WTC11 (cell line): Measurements from ENCODE around the gene MIA3. TPM values are rescaled to one million over a fixed set of nuclear protein-coding genes. Genes with fewer than 3 reads are reported as not detected.

Experiments
- ATAC-seq: fragments of 200-7000 bp; cut with Tn5 transposase; 2 replicates; pipeline ENCODE4 v1.10.0; 2021; ENCODE audit warnings: mild to moderate bottlenecking, moderate library complexity
- CTCF ChIA-PET: fragments of 300-600 bp; sonication (Branson Sonifier 250); formaldehyde crosslinking; loops from one replicate; lab custom pipeline; 2021; ENCODE audit warnings: antibody characterized with exemption; lab: Charles Lee
- POLR2A ChIA-PET: fragments of 350-600 bp; sonication (Branson Sonifier 250); formaldehyde crosslinking; loops from one replicate; lab custom pipeline; 2021; ENCODE audit warnings: antibody characterized with exemption; lab: Charles Lee
- DNase-seq: peaks from one replicate; pipeline ENCODE4 v3.0.0; 2021; ENCODE audit warnings: low spot score
- H3K27ac Mint-ChIP-seq: 2 replicates; pipeline ENCODE4 v1.8.0; 2021; ENCODE audit warnings: mixed read lengths
- H3K27me3 Mint-ChIP-seq: 2 replicates; pipeline ENCODE4 v1.8.0; 2021; ENCODE audit warnings: low read depth, mild to moderate bottlenecking, moderate library complexity, mixed read lengths
- H3K36me3 Mint-ChIP-seq: 2 replicates; pipeline ENCODE4 v1.8.0; 2021; ENCODE audit warnings: mixed read lengths
- H3K4me1 Mint-ChIP-seq: 2 replicates; pipeline ENCODE4 v1.8.0; 2022; ENCODE audit warnings: mixed read lengths
- H3K4me3 Mint-ChIP-seq: 2 replicates; pipeline ENCODE4 v1.8.0; 2021; ENCODE audit warnings: mild to moderate bottlenecking, moderate library complexity, mixed read lengths
- H3K9me3 Mint-ChIP-seq: 2 replicates; pipeline ENCODE4 v1.8.0; 2021; ENCODE audit warnings: mixed read lengths
- ATF3 ChIP-seq: sonication (generic); formaldehyde crosslinking; conservative IDR thresholded peaks from 2 replicates; pipeline ENCODE4 v1.8.1; 2022; ENCODE audit warnings: mild to moderate bottlenecking, missing genetic modification reagents
- CREM ChIP-seq: sonication (generic); formaldehyde crosslinking; IDR thresholded peaks from 2 replicates; pipeline ENCODE4 v1.8.1; 2022; ENCODE audit warnings: mild to moderate bottlenecking, missing genetic modification reagents, moderate library complexity
- ESRRA ChIP-seq: sonication (generic); formaldehyde crosslinking; IDR thresholded peaks from 2 replicates; pipeline ENCODE4 v1.8.1; 2022; ENCODE audit warnings: mild to moderate bottlenecking, missing genetic modification reagents, borderline replicate concordance
- ETV6 ChIP-seq: sonication (generic); formaldehyde crosslinking; IDR thresholded peaks from 2 replicates; pipeline ENCODE4 v1.8.1; 2022; ENCODE audit warnings: mild to moderate bottlenecking, missing genetic modification reagents
- FOXJ3 ChIP-seq: sonication (generic); formaldehyde crosslinking; IDR thresholded peaks from 2 replicates; pipeline ENCODE4 v1.9.0; 2021; ENCODE audit warnings: missing genetic modification reagents, mild to moderate bottlenecking, borderline replicate concordance
- FOXK1 ChIP-seq: sonication (generic); formaldehyde crosslinking; IDR thresholded peaks from 2 replicates; pipeline ENCODE4 v1.8.0; 2022; ENCODE audit warnings: mild to moderate bottlenecking, moderate library complexity, missing genetic modification reagents
- FOXP4 ChIP-seq: sonication (generic); formaldehyde crosslinking; IDR thresholded peaks from 2 replicates; pipeline ENCODE4 v1.8.0; 2022; ENCODE audit warnings: mild to moderate bottlenecking, missing genetic modification reagents
- GRHL2 ChIP-seq: fragments of 250-450 bp; sonication (Bioruptor Pico); IDR thresholded peaks from 2 replicates; pipeline ENCODE4 v1.8.0; 2022; ENCODE audit warnings: mild to moderate bottlenecking, moderate library complexity; ENCODE audit not compliant: insufficient replicate concordance, severe bottlenecking
- IRF2 ChIP-seq: sonication (generic); formaldehyde crosslinking; IDR thresholded peaks from 2 replicates; pipeline ENCODE4 v1.8.0; 2022; ENCODE audit warnings: low read depth, missing genetic modification reagents, borderline replicate concordance
- JAZF1 ChIP-seq: fragments of 250-450 bp; sonication (Bioruptor Pico); IDR thresholded peaks from 2 replicates; pipeline ENCODE4 v1.9.0; 2021; ENCODE audit warnings: moderate library complexity, mild to moderate bottlenecking, inconsistent platforms
- KAT7 ChIP-seq: sonication (generic); formaldehyde crosslinking; IDR thresholded peaks from 2 replicates; pipeline ENCODE4 v1.8.1; 2023; ENCODE audit warnings: missing genetic modification reagents, mild to moderate bottlenecking, borderline replicate concordance
- MLX ChIP-seq: sonication (generic); formaldehyde crosslinking; IDR thresholded peaks from 2 replicates; pipeline ENCODE4 v1.8.1; 2023; ENCODE audit warnings: mild to moderate bottlenecking, missing genetic modification reagents, moderate library complexity
- MXD4 ChIP-seq: fragments of 250-450 bp; sonication (Bioruptor Pico); IDR thresholded peaks from 2 replicates; pipeline ENCODE4 v1.8.0; 2021; ENCODE audit warnings: mild to moderate bottlenecking, moderate library complexity, borderline replicate concordance
- NFE2L1 ChIP-seq: sonication (generic); formaldehyde crosslinking; IDR thresholded peaks from 2 replicates; pipeline ENCODE4 v1.8.1; 2023; ENCODE audit warnings: missing genetic modification reagents
- NR2C2 ChIP-seq: sonication (generic); formaldehyde crosslinking; IDR thresholded peaks from 2 replicates; pipeline ENCODE4 v1.8.0; 2022; ENCODE audit warnings: mild to moderate bottlenecking, missing genetic modification reagents
- OVOL2 ChIP-seq: fragments of 250-450 bp; sonication (Bioruptor Pico); IDR thresholded peaks from 2 replicates; pipeline ENCODE4 v1.9.0; 2021; ENCODE audit warnings: mild to moderate bottlenecking, borderline replicate concordance
- PREB ChIP-seq: sonication (generic); formaldehyde crosslinking; IDR thresholded peaks from 2 replicates; pipeline ENCODE4 v1.8.1; 2022; ENCODE audit warnings: mild to moderate bottlenecking, missing genetic modification reagents, moderate library complexity, borderline replicate concordance
- RELA ChIP-seq: sonication (generic); formaldehyde crosslinking; IDR thresholded peaks from 2 replicates; pipeline ENCODE4 v1.8.1; 2022; ENCODE audit warnings: missing genetic modification reagents, mild to moderate bottlenecking, borderline replicate concordance
- SP1 ChIP-seq: sonication (generic); formaldehyde crosslinking; conservative IDR thresholded peaks from 2 replicates; pipeline ENCODE4 v1.8.1; 2022; ENCODE audit warnings: missing genetic modification reagents
- TEAD4 ChIP-seq: sonication (generic); formaldehyde crosslinking; IDR thresholded peaks from 2 replicates; pipeline ENCODE4 v1.8.0; 2022; ENCODE audit warnings: mild to moderate bottlenecking, missing genetic modification reagents
- ZNF317 ChIP-seq: sonication (generic); formaldehyde crosslinking; IDR thresholded peaks from 2 replicates; pipeline ENCODE4 v1.8.1; 2023; ENCODE audit warnings: low read depth, mild to moderate bottlenecking, moderate library complexity, missing genetic modification reagents, borderline replicate concordance
- ZNF396 ChIP-seq: fragments of 250-450 bp; sonication (Bioruptor Pico); IDR thresholded peaks from 2 replicates; pipeline ENCODE4 v1.8.0; 2021; ENCODE audit warnings: mild to moderate bottlenecking, moderate library complexity, borderline replicate concordance
- ZNF416 ChIP-seq: fragments of 250-450 bp; sonication (Bioruptor Pico); IDR thresholded peaks from 2 replicates; pipeline ENCODE4 v1.9.0; 2021; ENCODE audit warnings: mild to moderate bottlenecking, inconsistent platforms
- total RNA-seq: library from RNA; stranded (reverse); gene quantifications from 3 replicates; pipeline ENCODE4 v1.2.3, GENCODE V29; 2021

MIA3 gene
- total RNA-seq, 1 experiment from 2014 or later: 70.0 TPM

- Mint-ChIP-seq H3K4me1 (no peaks in the 10 kb centered on the region), H3K27me3 (no peaks in the 10 kb centered on the region), H3K4me3 (no peak overlapping the region), H3K27ac (no peak overlapping the region), H3K36me3 (peaks cover 49% of the 10 kb centered on the region), H3K9me3 (no peaks in the 10 kb centered on the region)
- ATAC-seq (no peak), DNase-seq (no peak)
- no peak for TF ChIP-seq RELA (CRISPR knock-in tag)
- TF ChIP-seq ZNF317 (CRISPR knock-in tag): no peak
- TF ChIP-seq ZNF396 (CRISPR knock-in tag): no peak
- TF ChIP-seq NFE2L1: no peak
- TF ChIP-seq FOXK1 (CRISPR knock-in tag): no peak
- no peak for TF ChIP-seq GRHL2 (CRISPR knock-in tag)
- TF ChIP-seq TEAD4: no peak
- TF ChIP-seq ZNF416 (CRISPR knock-in tag): no peak
- no peak for TF ChIP-seq FOXP4 (CRISPR knock-in tag)
- no peak for TF ChIP-seq PREB (CRISPR knock-in tag)
- no peak for TF ChIP-seq OVOL2 (CRISPR knock-in tag)
- TF ChIP-seq SP1 (CRISPR knock-in tag): no peak
- ChIA-PET POLR2A (no interaction called here), CTCF (interaction anchor here (1.5 kb wide), 1 partner anchor 454 kb away, joined by 3 read pairs; no protein-coding TSS in a partner anchor)
Measured at GRCh38 chr1:222670110-222670509, 52.2 kb downstream of the MIA3 start.

- POLR2A ChIA-PET: no interaction called here
- Mint-ChIP-seq H3K36me3 (peaks cover 11% of the 10 kb centered on the region), H3K4me3 (no peak overlapping the region), H3K27ac (no peak overlapping the region), H3K9me3 (no peaks in the 10 kb centered on the region), H3K4me1 (no peaks in the 10 kb centered on the region), H3K27me3 (no peaks in the 10 kb centered on the region)
- ATAC-seq (no peak), DNase-seq (no peak)
- CTCF ChIA-PET: interaction anchor here (1.2 kb wide), 1 partner anchor 46 kb away, joined by 3 read pairs; no protein-coding TSS in a partner anchor
- TF ChIP-seq MXD4 (CRISPR knock-in tag) (no peak), KAT7 (CRISPR knock-in tag) (no peak), NR2C2 (no peak), ATF3 (no peak), RELA (CRISPR knock-in tag) (no peak), ETV6 (CRISPR knock-in tag) (no peak), ESRRA (CRISPR knock-in tag) (no peak), FOXJ3 (CRISPR knock-in tag) (no peak), JAZF1 (CRISPR knock-in tag) (no peak), MLX (no peak), CREM (CRISPR knock-in tag) (no peak), IRF2 (CRISPR knock-in tag) (no peak)
- TF ChIP-seq, all 79 proteins: peak for 0
Measured at GRCh38 chr1:222680080-222680479, 62.2 kb downstream of the MIA3 start.
